GM10266 (cell line): Measurements from ENCODE around the gene ATP5F1D.

Experiments used
- DNase-seq: peaks from one replicate; pipeline ENCODE4 v3.0.0; 2012; ENCODE audit errors: extremely low spot score
- TF ChIP-seq, protein P1 (sequence below): IDR thresholded peaks from 2 replicates; pipeline ENCODE4 v1.5.1; 2012; ENCODE audit warnings: mild to moderate bottlenecking, low read depth; ENCODE audit not compliant: control insufficient read depth, insufficient read depth; ENCODE audit errors: missing control alignments

ATP5F1D gene

GRCh38 chr19:1232652-1233072 lies 8.9 kb upstream of the ATP5F1D start:
- no peak for DNase-seq
- TF ChIP-seq, protein P1, sequence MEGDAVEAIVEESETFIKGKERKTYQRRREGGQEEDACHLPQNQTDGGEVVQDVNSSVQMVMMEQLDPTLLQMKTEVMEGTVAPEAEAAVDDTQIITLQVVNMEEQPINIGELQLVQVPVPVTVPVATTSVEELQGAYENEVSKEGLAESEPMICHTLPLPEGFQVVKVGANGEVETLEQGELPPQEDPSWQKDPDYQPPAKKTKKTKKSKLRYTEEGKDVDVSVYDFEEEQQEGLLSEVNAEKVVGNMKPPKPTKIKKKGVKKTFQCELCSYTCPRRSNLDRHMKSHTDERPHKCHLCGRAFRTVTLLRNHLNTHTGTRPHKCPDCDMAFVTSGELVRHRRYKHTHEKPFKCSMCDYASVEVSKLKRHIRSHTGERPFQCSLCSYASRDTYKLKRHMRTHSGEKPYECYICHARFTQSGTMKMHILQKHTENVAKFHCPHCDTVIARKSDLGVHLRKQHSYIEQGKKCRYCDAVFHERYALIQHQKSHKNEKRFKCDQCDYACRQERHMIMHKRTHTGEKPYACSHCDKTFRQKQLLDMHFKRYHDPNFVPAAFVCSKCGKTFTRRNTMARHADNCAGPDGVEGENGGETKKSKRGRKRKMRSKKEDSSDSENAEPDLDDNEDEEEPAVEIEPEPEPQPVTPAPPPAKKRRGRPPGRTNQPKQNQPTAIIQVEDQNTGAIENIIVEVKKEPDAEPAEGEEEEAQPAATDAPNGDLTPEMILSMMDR = no peak

- DNase-seq = no peak
- TF ChIP-seq, protein P1 = no peak
Measured at GRCh38 chr19:1233115-1233667, 8.4 kb upstream of the ATP5F1D start.

GRCh38 chr19:1234051-1234954 lies 7.2 kb upstream of the ATP5F1D start:
- TF ChIP-seq, protein P1 = no peak
- DNase-seq = no peak

- TF ChIP-seq, protein P1 = no peak
- no peak for DNase-seq
Measured at GRCh38 chr19:1234955-1235380, 6.6 kb upstream of the ATP5F1D start.

GRCh38 chr19:1235625-1236538 lies 5.7 kb upstream of the ATP5F1D start:
- DNase-seq = no peak

GRCh38 chr19:1236576-1236975 lies 5.0 kb upstream of the ATP5F1D start:
- TF ChIP-seq, protein P1 = no peak
- DNase-seq = no peak

More at GRCh38 chr19:1235625-1236538, 5.7 kb upstream of the ATP5F1D start:
- TF ChIP-seq, protein P1 = no peak
